ENCODE results near the gene ZNF101.
"Not testable (repeated sequence)": the region's sequence is repeated elsewhere in the genome, so short reads cannot be mapped to it uniquely, and the experiment has no call there.

ZNF101 gene

GRCh38 chr19:19661675-19662251 lies 6.9 kb upstream of the ZNF101 start:
- peak; percentile 3 for DNase-seq (ENCODE audit: low spot score)

GRCh38 chr19:19662344-19662743 lies 6.3 kb upstream of the ZNF101 start:
- DNase-seq (ENCODE audit: low spot score): no peak

- peak; percentile 1 for DNase-seq (ENCODE audit: low spot score)
Measured at GRCh38 chr19:19662871-19663255, 5.8 kb upstream of the ZNF101 start.

- peak; percentile 96 for DNase-seq (ENCODE audit: low spot score)
Measured at GRCh38 chr19:19663256-19664120, 5.2 kb upstream of the ZNF101 start, which contains the start of gene ATP13A1. TSS of gene ATP13A1 (minus strand) at chr19:19663676. CDS start at chr19:19663666, 10 bp downstream.

- not testable (repeated sequence) for DNase-seq (ENCODE audit: low spot score)
Measured at GRCh38 chr19:19665420-19665948, 3.2 kb upstream of the ZNF101 start.

- peak; percentile 5 for DNase-seq (ENCODE audit: low spot score)
Measured at GRCh38 chr19:19670070-19670551, 1.5 kb downstream of the ZNF101 start.

- DNase-seq (ENCODE audit: low spot score): no peak
Measured at GRCh38 chr19:19672816-19673215, 4.2 kb downstream of the ZNF101 start.

- no peak for DNase-seq (ENCODE audit: low spot score)
Measured at GRCh38 chr19:19674315-19674714, 5.7 kb downstream of the ZNF101 start.

GRCh38 chr19:19677579-19677978 lies 8.9 kb downstream of the ZNF101 start:
- DNase-seq (ENCODE audit: low spot score): no peak

GRCh38 chr19:19679176-19680073 lies 10.8 kb downstream of the ZNF101 start:
- DNase-seq (ENCODE audit: low spot score): no peak

- not testable (repeated sequence) for DNase-seq (ENCODE audit: low spot score)
Measured at GRCh38 chr19:19686119-19686518, 17.5 kb downstream of the ZNF101 start.

- no peak for DNase-seq (ENCODE audit: low spot score)
Measured at GRCh38 chr19:19686580-19686979, 17.9 kb downstream of the ZNF101 start.

GRCh38 chr19:19687090-19687489 lies 18.5 kb downstream of the ZNF101 start:
- no peak for DNase-seq (ENCODE audit: low spot score)

GRCh38 chr19:19689023-19689422 lies 20.4 kb downstream of the ZNF101 start:
- not testable (repeated sequence) for DNase-seq (ENCODE audit: low spot score)

GRCh38 chr19:19691683-19692082 lies 23.0 kb downstream of the ZNF101 start:
- no peak for DNase-seq (ENCODE audit: low spot score)

- DNase-seq (ENCODE audit: low spot score): no peak
Measured at GRCh38 chr19:19696386-19696785, 27.7 kb downstream of the ZNF101 start.

- no peak for DNase-seq (ENCODE audit: low spot score)
Measured at GRCh38 chr19:19697589-19697988, 28.9 kb downstream of the ZNF101 start.

GRCh38 chr19:19700493-19700892 lies 31.9 kb downstream of the ZNF101 start:
- DNase-seq (ENCODE audit: low spot score): not testable (repeated sequence)

- DNase-seq (ENCODE audit: low spot score): no peak
Measured at GRCh38 chr19:19704836-19705235, 36.2 kb downstream of the ZNF101 start.

GRCh38 chr19:19710506-19710905 lies 41.9 kb downstream of the ZNF101 start:
- DNase-seq (ENCODE audit: low spot score): no peak

- no peak for DNase-seq (ENCODE audit: low spot score)
Measured at GRCh38 chr19:19711306-19711933, 42.8 kb downstream of the ZNF101 start.
